ENCODE measurements around the gene METTL21C.

Gene METTL21C

DNA sequence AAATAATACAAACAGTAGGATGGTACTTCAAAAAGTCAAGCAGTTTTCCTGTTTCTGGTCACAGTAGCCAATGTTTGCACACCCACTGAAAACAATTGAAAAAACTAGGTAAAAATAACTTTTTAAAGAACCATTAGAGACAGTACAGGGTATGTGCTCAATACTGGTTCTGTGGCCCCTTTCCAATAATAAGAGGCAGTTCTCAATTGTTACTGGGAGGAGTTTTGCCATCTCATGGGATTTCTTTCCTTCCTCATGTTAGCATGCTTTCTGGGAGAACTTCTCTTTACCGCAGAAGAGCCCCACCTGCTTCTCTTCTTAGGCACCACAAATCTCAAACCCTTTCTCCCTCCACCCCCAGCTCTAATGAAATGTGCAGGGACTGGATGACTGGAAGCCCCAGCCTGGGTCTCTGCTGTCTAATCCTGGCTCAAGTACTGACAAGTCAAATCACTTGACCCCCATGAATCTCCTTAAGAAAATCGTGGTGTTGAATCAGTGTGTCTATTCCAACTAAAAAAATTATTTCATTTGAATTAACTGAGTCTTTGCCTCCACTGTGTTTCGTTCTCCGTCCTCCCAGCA, 14.6 kb downstream of the METTL21C start:
- no peaks in the 10 kb centered on the region for H3K9me3 ChIP-seq (ENCODE audit: insufficient read depth, low read depth, low read length)
- no peak overlapping the region for H3K4me3 ChIP-seq (ENCODE audit: low read length)
- H3K27me3 ChIP-seq (ENCODE audit: insufficient read depth, low read length) = no peaks in the 10 kb centered on the region
- H3K36me3 ChIP-seq (ENCODE audit: insufficient read depth, low read depth, low read length) = peaks cover 44% of the 10 kb centered on the region
- H3K4me1 ChIP-seq (ENCODE audit: insufficient read depth, low read length) = no peaks in the 10 kb centered on the region
- no peak overlapping the region for H3K27ac ChIP-seq (ENCODE audit: low read length)
- H3K9ac ChIP-seq (ENCODE audit: low read depth, low read length) = no peak overlapping the region

DNA sequence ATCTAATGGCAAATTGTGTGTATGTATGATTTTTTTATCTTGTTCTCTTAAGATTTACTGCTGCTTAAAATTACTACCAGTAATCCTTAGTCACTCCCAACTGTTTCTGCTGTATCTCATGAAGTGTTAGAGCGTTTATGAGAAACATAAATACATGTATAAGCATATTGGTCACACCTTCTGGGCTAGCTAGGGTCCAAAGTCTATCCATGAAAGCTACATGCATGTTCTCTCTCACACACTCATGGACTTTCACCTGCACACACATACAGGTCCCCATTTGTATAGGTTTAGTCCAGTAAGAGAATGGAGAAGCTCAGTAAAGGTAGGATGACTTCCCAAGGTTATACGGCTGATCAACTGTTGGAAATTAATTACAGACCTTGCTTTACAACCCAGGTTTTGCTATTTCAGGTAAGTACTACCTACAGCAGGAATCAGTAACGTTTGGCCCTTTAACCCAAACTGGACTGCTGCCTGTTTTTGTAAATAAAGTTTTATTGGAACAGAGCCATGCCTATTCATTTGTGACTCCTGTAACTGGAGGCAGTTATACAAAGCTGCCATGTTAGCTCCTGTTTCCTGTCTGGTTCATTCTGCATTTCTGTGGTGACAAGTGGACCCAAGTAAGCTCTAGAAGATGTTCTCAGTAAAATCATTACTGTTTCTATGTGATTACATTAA, 15.3 kb downstream of the METTL21C start:
- Histone ChIP-seq H3K9me3 (ENCODE audit: insufficient read depth, low read depth, low read length) (no peaks in the 10 kb centered on the region), H3K36me3 (ENCODE audit: insufficient read depth, low read depth, low read length) (peaks cover 51% of the 10 kb centered on the region)

GRCh38 chr13:102678339-102679107, 16.3 kb downstream of the METTL21C start:
- H3K27ac ChIP-seq (ENCODE audit: low read length) = no peak overlapping the region
- H3K36me3 ChIP-seq (ENCODE audit: insufficient read depth, low read depth, low read length) = peaks cover 60% of the 10 kb centered on the region
- no peaks in the 10 kb centered on the region for H3K9me3 ChIP-seq (ENCODE audit: insufficient read depth, low read depth, low read length)

More for the DNA sequence above, 15.3 kb downstream of the METTL21C start:
- no peaks in the 10 kb centered on the region for H3K27me3 ChIP-seq (ENCODE audit: insufficient read depth, low read length)
- H3K4me1 ChIP-seq (ENCODE audit: insufficient read depth, low read length) = no peaks in the 10 kb centered on the region
- no peak overlapping the region for H3K9ac ChIP-seq (ENCODE audit: low read depth, low read length)
- no peak overlapping the region for H3K27ac ChIP-seq (ENCODE audit: low read length)
- no peak overlapping the region for H3K4me3 ChIP-seq (ENCODE audit: low read length)

DNA sequence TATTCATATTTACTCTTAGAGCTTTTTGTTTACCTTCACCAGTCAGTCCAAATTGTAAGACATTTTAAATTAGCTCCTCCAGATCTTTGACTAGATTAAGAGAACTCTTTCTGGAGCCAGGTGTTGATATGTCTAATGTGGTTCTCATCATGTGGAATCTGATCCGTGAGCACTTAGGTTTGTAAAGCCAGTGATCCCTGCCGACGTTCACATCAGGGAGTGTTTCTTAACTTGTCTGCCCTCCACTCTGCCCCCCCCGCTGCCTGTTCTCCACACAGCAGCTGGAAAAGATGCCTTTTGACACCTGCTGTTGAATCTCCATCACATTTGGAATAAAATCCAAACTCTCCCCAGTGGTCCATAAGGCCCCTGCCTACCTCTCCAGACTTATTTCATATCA, 17.7 kb downstream of the METTL21C start:
- H3K9me3 ChIP-seq (ENCODE audit: insufficient read depth, low read depth, low read length) = no peaks in the 10 kb centered on the region
- H3K4me3 ChIP-seq (ENCODE audit: low read length) = no peak overlapping the region
- no peak overlapping the region for H3K9ac ChIP-seq (ENCODE audit: low read depth, low read length)
- H3K36me3 ChIP-seq (ENCODE audit: insufficient read depth, low read depth, low read length) = peaks cover 74% of the 10 kb centered on the region
- no peaks in the 10 kb centered on the region for H3K4me1 ChIP-seq (ENCODE audit: insufficient read depth, low read length)
- H3K27me3 ChIP-seq (ENCODE audit: insufficient read depth, low read length) = no peaks in the 10 kb centered on the region
- no peak overlapping the region for H3K27ac ChIP-seq (ENCODE audit: low read length)

More at GRCh38 chr13:102678339-102679107, 16.3 kb downstream of the METTL21C start:
- Histone ChIP-seq H3K4me3 (ENCODE audit: low read length) (no peak overlapping the region), H3K9ac (ENCODE audit: low read depth, low read length) (no peak overlapping the region), H3K4me1 (ENCODE audit: insufficient read depth, low read length) (no peaks in the 10 kb centered on the region), H3K27me3 (ENCODE audit: insufficient read depth, low read length) (no peaks in the 10 kb centered on the region)

- H3K9me3 ChIP-seq (ENCODE audit: insufficient read depth, low read depth, low read length) = no peaks in the 10 kb centered on the region
- no peaks in the 10 kb centered on the region for H3K27me3 ChIP-seq (ENCODE audit: insufficient read depth, low read length)
- H3K4me3 ChIP-seq (ENCODE audit: low read length) = no peak overlapping the region
- H3K9ac ChIP-seq (ENCODE audit: low read depth, low read length) = no peak overlapping the region
- no peak overlapping the region for H3K27ac ChIP-seq (ENCODE audit: low read length)
- H3K4me1 ChIP-seq (ENCODE audit: insufficient read depth, low read length) = no peaks in the 10 kb centered on the region
- peaks cover 90% of the 10 kb centered on the region for H3K36me3 ChIP-seq (ENCODE audit: insufficient read depth, low read depth, low read length)
Observed at GRCh38 chr13:102675115-102675514, 19.7 kb downstream of the METTL21C start.

- H3K36me3 ChIP-seq (ENCODE audit: insufficient read depth, low read depth, low read length) = peaks cover 95% of the 10 kb centered on the region
- no peak overlapping the region for H3K9ac ChIP-seq (ENCODE audit: low read depth, low read length)
- no peak overlapping the region for H3K27ac ChIP-seq (ENCODE audit: low read length)
- H3K4me3 ChIP-seq (ENCODE audit: low read length) = no peak overlapping the region
- no peaks in the 10 kb centered on the region for H3K27me3 ChIP-seq (ENCODE audit: insufficient read depth, low read length)
- H3K4me1 ChIP-seq (ENCODE audit: insufficient read depth, low read length) = no peaks in the 10 kb centered on the region
- H3K9me3 ChIP-seq (ENCODE audit: insufficient read depth, low read depth, low read length) = peaks cover 13% of the 10 kb centered on the region
Observed at GRCh38 chr13:102670130-102670529, 24.7 kb downstream of the METTL21C start.

GRCh38 chr13:102667911-102668310, 26.9 kb downstream of the METTL21C start:
- no peaks in the 10 kb centered on the region for H3K4me1 ChIP-seq (ENCODE audit: insufficient read depth, low read length)
- H3K27ac ChIP-seq (ENCODE audit: low read length) = no peak overlapping the region
- H3K9ac ChIP-seq (ENCODE audit: low read depth, low read length) = no peak overlapping the region
- no peak overlapping the region for H3K4me3 ChIP-seq (ENCODE audit: low read length)
- H3K27me3 ChIP-seq (ENCODE audit: insufficient read depth, low read length) = no peaks in the 10 kb centered on the region
- peaks cover 91% of the 10 kb centered on the region for H3K36me3 ChIP-seq (ENCODE audit: insufficient read depth, low read depth, low read length)
- H3K9me3 ChIP-seq (ENCODE audit: insufficient read depth, low read depth, low read length) = peaks cover 13% of the 10 kb centered on the region

- H3K4me1 ChIP-seq (ENCODE audit: insufficient read depth, low read length) = no peaks in the 10 kb centered on the region
- peaks cover 89% of the 10 kb centered on the region for H3K36me3 ChIP-seq (ENCODE audit: insufficient read depth, low read depth, low read length)
- no peaks in the 10 kb centered on the region for H3K27me3 ChIP-seq (ENCODE audit: insufficient read depth, low read length)
- H3K27ac ChIP-seq (ENCODE audit: low read length) = no peak overlapping the region
- H3K4me3 ChIP-seq (ENCODE audit: low read length) = no peak overlapping the region
- peaks cover 13% of the 10 kb centered on the region for H3K9me3 ChIP-seq (ENCODE audit: insufficient read depth, low read depth, low read length)
- no peak overlapping the region for H3K9ac ChIP-seq (ENCODE audit: low read depth, low read length)
Observed at GRCh38 chr13:102667023-102667422, 27.8 kb downstream of the METTL21C start.

DNA sequence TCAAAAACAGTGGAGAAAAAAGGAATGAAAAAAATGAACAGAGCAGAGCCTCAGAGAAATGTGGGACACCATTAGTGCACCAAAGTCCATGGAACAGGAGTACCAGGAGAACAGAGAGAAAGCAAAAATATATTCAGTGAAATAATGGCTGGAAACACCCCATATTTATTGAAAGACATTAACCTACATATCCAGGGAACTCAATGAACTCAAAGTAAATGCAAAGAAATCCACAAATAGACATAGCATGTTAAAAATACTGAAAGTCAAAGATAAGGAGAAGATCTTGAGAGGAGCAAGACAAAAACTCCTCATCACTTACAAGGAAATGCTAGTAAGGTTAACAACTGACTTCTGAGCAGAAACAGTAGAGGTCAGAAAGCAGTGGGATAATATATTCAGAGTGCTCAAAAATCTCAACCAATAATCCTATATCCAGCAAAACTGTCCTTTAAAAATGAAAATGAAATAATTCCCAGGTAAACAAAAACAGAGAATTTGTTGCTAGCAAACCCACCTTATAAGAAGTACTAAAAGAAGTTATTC, 35.6 kb downstream of the METTL21C start:
- Histone ChIP-seq H3K4me1 (ENCODE audit: insufficient read depth, low read length) (no peaks in the 10 kb centered on the region), H3K36me3 (ENCODE audit: insufficient read depth, low read depth, low read length) (peaks cover 87% of the 10 kb centered on the region)

GRCh38 chr13:102658660-102659059, 36.2 kb downstream of the METTL21C start:
- Histone ChIP-seq H3K27ac (ENCODE audit: low read length) (no peak overlapping the region), H3K36me3 (ENCODE audit: insufficient read depth, low read depth, low read length) (peaks cover 85% of the 10 kb centered on the region)

More for the DNA sequence above, 35.6 kb downstream of the METTL21C start:
- no peaks in the 10 kb centered on the region for H3K27me3 ChIP-seq (ENCODE audit: insufficient read depth, low read length)
- H3K9ac ChIP-seq (ENCODE audit: low read depth, low read length) = no peak overlapping the region
- no peak overlapping the region for H3K27ac ChIP-seq (ENCODE audit: low read length)
- H3K4me3 ChIP-seq (ENCODE audit: low read length) = no peak overlapping the region
- H3K9me3 ChIP-seq (ENCODE audit: insufficient read depth, low read depth, low read length) = no peaks in the 10 kb centered on the region; the same call in 1 of the 2 replicates

GRCh38 chr13:102657630-102658029, 37.2 kb downstream of the METTL21C start:
- Histone ChIP-seq H3K4me3 (ENCODE audit: low read length) (no peak overlapping the region), H3K27ac (ENCODE audit: low read length) (no peak overlapping the region), H3K36me3 (ENCODE audit: insufficient read depth, low read depth, low read length) (peaks cover 92% of the 10 kb centered on the region)

More at GRCh38 chr13:102658660-102659059, 36.2 kb downstream of the METTL21C start:
- H3K4me3 ChIP-seq (ENCODE audit: low read length) = no peak overlapping the region
- no peaks in the 10 kb centered on the region for H3K27me3 ChIP-seq (ENCODE audit: insufficient read depth, low read length)
- H3K4me1 ChIP-seq (ENCODE audit: insufficient read depth, low read length) = no peaks in the 10 kb centered on the region
- H3K9me3 ChIP-seq (ENCODE audit: insufficient read depth, low read depth, low read length) = no peaks in the 10 kb centered on the region; the same call in 1 of the 2 replicates
- no peak overlapping the region for H3K9ac ChIP-seq (ENCODE audit: low read depth, low read length)

More at GRCh38 chr13:102657630-102658029, 37.2 kb downstream of the METTL21C start:
- no peaks in the 10 kb centered on the region; the same call in 1 of the 2 replicates for H3K9me3 ChIP-seq (ENCODE audit: insufficient read depth, low read depth, low read length)
- H3K4me1 ChIP-seq (ENCODE audit: insufficient read depth, low read length) = no peaks in the 10 kb centered on the region
- H3K9ac ChIP-seq (ENCODE audit: low read depth, low read length) = no peak overlapping the region
- no peaks in the 10 kb centered on the region for H3K27me3 ChIP-seq (ENCODE audit: insufficient read depth, low read length)

All from iPS-20b (cell line).